H1 (cell line): ENCODE results near the gene UBXN11. TPM values are rescaled to one million over a fixed set of nuclear protein-coding genes. Genes with fewer than 3 reads are reported as not detected.

Experiments used
- BACH1 ChIP-seq: IDR thresholded peaks from 2 replicates; pipeline ENCODE4 v1.6.1; 2012; ENCODE audit warnings: low read length, improper control_type of control experiment
- CHD1 ChIP-seq: IDR thresholded peaks from 2 replicates; pipeline ENCODE4 v1.6.1; 2012; ENCODE audit warnings: low read depth, low read length, improper control_type of control experiment
- CTBP2 ChIP-seq: IDR thresholded peaks from 2 replicates; pipeline ENCODE4 v1.7.0; 2011; ENCODE audit warnings: borderline replicate concordance, mild to moderate bottlenecking, moderate library complexity, mixed read lengths, low read length; ENCODE audit not compliant: insufficient read depth, insufficient read length
- E2F6 ChIP-seq: IDR thresholded peaks from 2 replicates; pipeline ENCODE4 v1.6.1; 2012; ENCODE audit warnings: inconsistent platforms
- EGR1 ChIP-seq: IDR thresholded peaks from 2 replicates; pipeline ENCODE4 v1.6.1; 2011; ENCODE audit warnings: low read depth, low read length, borderline replicate concordance
- EZH2 ChIP-seq: fragments of 200-600 bp; sonication (generic); IDR thresholded peaks from 2 replicates; pipeline ENCODE4 v1.7.1; 2012; ENCODE audit warnings: low read depth, mild to moderate bottlenecking, moderate library complexity, low read length, inconsistent platforms; ENCODE audit not compliant: severe bottlenecking
- JUND ChIP-seq: IDR thresholded peaks from 2 replicates; pipeline ENCODE4 v1.6.1; 2011; ENCODE audit warnings: mild to moderate bottlenecking, improper control_type of control experiment, low read length
- KDM4A ChIP-seq: IDR thresholded peaks from one replicate; pipeline ENCODE4 v1.7.1; 2012; ENCODE audit warnings: low read depth, mild to moderate bottlenecking, moderate library complexity, low read length, inconsistent platforms; ENCODE audit not compliant: severe bottlenecking
- MAFK ChIP-seq: IDR thresholded peaks from 2 replicates; pipeline ENCODE4 v1.6.1; 2012; ENCODE audit warnings: low read depth, mild to moderate bottlenecking, improper control_type of control experiment, low read length
- MAX ChIP-seq: IDR thresholded peaks from 2 replicates; pipeline ENCODE4 v1.6.1; 2012; ENCODE audit warnings: inconsistent platforms
- PHF8 ChIP-seq: fragments of 200-600 bp; sonication (generic); conservative IDR thresholded peaks from 2 replicates; pipeline ENCODE4 v1.7.1; 2012; ENCODE audit warnings: low read depth, mild to moderate bottlenecking, inconsistent platforms, low read length, moderate library complexity
- POU5F1 ChIP-seq: IDR thresholded peaks from 2 replicates; pipeline ENCODE4 v1.6.1; 2011; ENCODE audit warnings: low read depth, mild to moderate bottlenecking, low read length, moderate library complexity
- RNF2 ChIP-seq: fragments of 200-900, 300-1000 bp; sonication (generic); IDR thresholded peaks from 2 replicates; pipeline ENCODE4 v1.7.1; 2016; ENCODE audit warnings: borderline replicate concordance, low read depth, mild to moderate bottlenecking, antibody characterized with exemption, low read length; ENCODE audit not compliant: poor library complexity, severe bottlenecking; ENCODE audit errors: missing control alignments
- SIN3A ChIP-seq, 2 experiments: IDR thresholded peaks in 1 of 2; conservative IDR thresholded peaks in 1 of 2; 2 replicates each; pipeline ENCODE4 v1.6.1; 2011 to 2012; ENCODE audit warnings: low read length in 2 of 2, improper control_type of control experiment in 1 of 2, low read depth in 1 of 2, mild to moderate bottlenecking in 1 of 2
- SIRT6 ChIP-seq: IDR thresholded peaks from one replicate; pipeline ENCODE4 v1.7.1; 2012; ENCODE audit warnings: low read length, inconsistent platforms
- SIX5 ChIP-seq: IDR thresholded peaks from 2 replicates; pipeline ENCODE4 v1.6.1; 2011; ENCODE audit warnings: mild to moderate bottlenecking, low read depth, low read length
- SP1 ChIP-seq: IDR thresholded peaks from 2 replicates; pipeline ENCODE4 v1.6.1; 2011; ENCODE audit warnings: low read depth, low read length
- SP2 ChIP-seq: IDR thresholded peaks from 2 replicates; pipeline ENCODE4 v1.6.1; 2012; ENCODE audit warnings: mild to moderate bottlenecking, low read length, inconsistent platforms
- SP4 ChIP-seq: IDR thresholded peaks from 2 replicates; pipeline ENCODE4 v1.6.1; 2012; ENCODE audit warnings: low read length, inconsistent platforms
- SUZ12 ChIP-seq: fragments of 200-600 bp; sonication (generic); IDR thresholded peaks from 2 replicates; pipeline ENCODE4 v1.6.1; 2012; ENCODE audit warnings: mild to moderate bottlenecking, inconsistent platforms, low read length, moderate library complexity, mixed read lengths
- TBP ChIP-seq: IDR thresholded peaks from 2 replicates; pipeline ENCODE4 v1.6.1; 2011; ENCODE audit warnings: low read depth, low read length, improper control_type of control experiment
- USF2 ChIP-seq: IDR thresholded peaks from 2 replicates; pipeline ENCODE4 v1.6.1; 2011; ENCODE audit warnings: low read length, improper control_type of control experiment
- polyA plus RNA-seq, 7 experiments: library from polyadenylated mRNA; depleted of rRNA in 3 of 7; stranded (reverse) in 5 of 7; unstranded in 2 of 7; fragments of >200 nt in 5 of 7; fragments of 200-250 nt in 2 of 7; gene quantifications; 1 replicate in 5 of 7; 2 replicates in 1 of 7; 4 replicates in 1 of 7; pipeline versions ENCODE4 v1.2.1 to v1.2.3, GENCODE V29; 2011 to 2013; ENCODE audit warnings: missing spikeins in 2 of 7, mixed read lengths in 2 of 7
- total RNA-seq: library from RNA; stranded (reverse); fragmentation: NEBNext Ultra II Directional; extraction: Animal tissue kit (Norgen Biotek cat#: 25700); gene quantifications from 2 replicates; pipeline ENCODE4 v1.2.1, GENCODE V29; 2021

The UBXN11 gene
- total and polyA plus RNA-seq, 2 of the 8 experiments (the other 6 are each of a cell fraction or from before 2014, with no cell fraction given), result 6.3 to 10.4 TPM

- TF ChIP-seq RNF2 (no peak), POU5F1 (no peak), SIRT6 (no peak), MAX (peak; percentile 99), BACH1 (no peak; the same call in 1 of the 2 replicates), MAFK (no peak), CTBP2 (no peak), JUND (no peak), SP4 (no peak), PHF8 (no peak), SIX5 (no peak), SUZ12 (no peak), CHD1 (no peak), SP2 (no peak), SP1 (no peak), USF2 (no peak; the same call in 1 of the 2 replicates), EZH2 (no peak), TBP (peak; percentile 24), KDM4A (peak; percentile 64), E2F6 (peak; percentile 97), EGR1 (0 out of 2 replicates have a peak, but pooled peaks have one; percentile 4), SIN3A (conservative IDR thresholded peaks at IDR 0.05 in 1 of 2, IDR thresholded peaks at IDR 0.05 in 1 of 2; ENCODE audit: low read depth in 1 of 2, low read length in 2 of 2) (peak in 1 of 2 experiments; percentile 36; a peak in 1 of 4 replicates)
Measured at GRCh38 chr1:26336477-26337205, 30.2 kb upstream of the UBXN11 start (continued).
